PC-9 (cell line): ENCODE measurements around the gene NBEA.

Experiments used
- CTCF ChIP-seq: fragments of 200-600 bp; sonication (generic); conservative IDR thresholded peaks from 2 replicates; pipeline ENCODE4 v1.6.1; 2017; ENCODE audit warnings: mixed run types, antibody characterized with exemption, mild to moderate bottlenecking, moderate library complexity
- EZH2 ChIP-seq: fragments of 200-600 bp; sonication (generic); IDR thresholded peaks from 2 replicates; pipeline ENCODE4 v1.8.0; 2017; ENCODE audit warnings: antibody characterized with exemption, low read depth

- TF ChIP-seq CTCF (no peak), EZH2 (no peak)
Observed at GRCh38 chr13:35643625-35644024, 701.6 kb downstream of the NBEA start.
